UCSD-AML1 (cell line): Measurements from ENCODE around the gene C12orf76.
A peak's percentile ranks its signal among the peaks of the same experiment; 100 is the strongest.
"Not testable (repeated sequence)": the region's sequence is repeated elsewhere in the genome, so short reads cannot be mapped to it uniquely, and the experiment has no call there.

ENCODE experiments used
- DNase-seq: peaks from one replicate; lab custom pipeline; 2025; ENCODE audit not compliant: unreplicated experiment; lab: John Stamatoyannopoulos, UW

Gene C12orf76

DNA sequence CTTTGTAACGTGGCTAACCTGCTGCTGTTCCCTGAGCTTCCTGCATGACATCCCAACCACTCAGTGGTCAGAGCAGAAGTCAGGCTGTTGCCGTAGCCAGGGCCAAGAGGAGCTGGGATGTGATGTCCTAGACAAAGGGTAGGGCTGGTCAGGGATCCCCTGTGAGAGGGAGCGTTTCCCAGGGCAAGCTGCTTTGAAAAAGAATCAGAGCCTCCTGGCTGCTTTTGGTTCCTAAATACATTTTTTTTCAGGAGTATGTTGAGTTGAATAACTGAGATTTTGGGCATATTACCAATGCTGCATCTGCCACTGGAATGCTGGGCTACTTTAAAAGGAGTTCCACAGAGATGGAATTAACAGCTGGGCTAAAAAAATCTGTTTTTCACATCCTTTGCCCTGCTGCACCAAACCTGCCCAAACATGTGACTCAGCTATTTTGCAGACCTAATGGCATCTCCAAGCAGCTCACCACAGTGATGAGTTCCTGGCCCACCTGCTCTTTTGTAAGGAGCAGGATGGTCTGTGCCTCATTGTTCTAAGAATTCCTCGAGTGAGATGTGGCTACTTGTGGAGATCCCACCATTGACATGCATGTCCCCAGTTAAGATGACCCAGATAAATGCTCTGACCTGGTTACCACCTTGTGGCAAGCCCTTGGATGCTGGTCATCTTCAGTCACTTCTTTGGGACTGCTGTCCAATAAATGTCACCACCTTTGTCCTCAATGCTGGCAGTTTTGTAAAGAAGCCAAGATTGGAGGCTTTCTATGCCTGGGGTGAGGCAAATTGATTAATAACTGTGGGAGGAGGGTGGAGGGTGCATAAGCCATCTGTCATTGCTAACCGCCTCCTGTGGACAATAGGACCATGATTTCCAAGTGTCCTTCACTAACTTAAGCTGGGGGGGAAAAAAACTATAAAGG is 25.0 kb downstream of the C12orf76 start:
- DNase-seq = no peak

DNA sequence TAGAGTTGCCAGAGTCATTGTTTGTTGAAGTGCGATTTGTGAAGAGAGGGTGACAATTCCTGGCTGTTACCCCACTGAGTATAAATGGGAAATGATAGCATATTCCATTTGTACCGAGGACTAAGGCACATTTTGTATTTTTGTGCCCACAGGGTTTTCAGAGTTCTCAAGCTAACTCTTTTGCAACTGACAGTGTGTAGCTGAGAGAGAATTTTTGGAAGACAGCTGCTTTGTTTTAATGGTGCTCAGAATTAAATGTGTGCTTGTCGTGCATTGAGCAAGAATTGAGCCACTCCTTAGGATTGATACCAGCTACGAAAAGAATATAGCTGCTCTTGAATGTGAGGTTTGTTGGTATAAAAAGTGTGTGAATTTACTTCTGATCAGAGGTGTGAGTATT is 27.4 kb downstream of the C12orf76 start:
- no peak for DNase-seq

DNA sequence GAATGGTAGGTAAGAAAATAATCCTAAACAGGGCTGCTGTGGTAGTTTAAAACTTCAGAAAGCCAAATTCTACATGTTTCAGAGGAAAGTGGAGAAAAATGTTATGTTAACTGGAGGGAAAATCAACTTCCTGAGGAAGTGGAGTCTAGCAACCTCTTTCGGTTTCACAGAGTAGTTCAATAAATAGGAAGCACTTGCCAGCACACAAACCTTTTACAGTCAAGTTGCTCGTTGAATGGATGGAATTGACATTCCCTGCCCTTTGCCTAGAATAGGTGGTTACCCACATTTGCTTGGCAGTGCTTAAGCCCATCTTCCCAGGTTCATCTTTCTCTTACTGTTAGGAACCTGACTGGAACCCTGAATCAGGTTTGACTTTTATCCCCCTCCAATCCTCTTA is 33.2 kb downstream of the C12orf76 start:
- no peak for DNase-seq

DNA sequence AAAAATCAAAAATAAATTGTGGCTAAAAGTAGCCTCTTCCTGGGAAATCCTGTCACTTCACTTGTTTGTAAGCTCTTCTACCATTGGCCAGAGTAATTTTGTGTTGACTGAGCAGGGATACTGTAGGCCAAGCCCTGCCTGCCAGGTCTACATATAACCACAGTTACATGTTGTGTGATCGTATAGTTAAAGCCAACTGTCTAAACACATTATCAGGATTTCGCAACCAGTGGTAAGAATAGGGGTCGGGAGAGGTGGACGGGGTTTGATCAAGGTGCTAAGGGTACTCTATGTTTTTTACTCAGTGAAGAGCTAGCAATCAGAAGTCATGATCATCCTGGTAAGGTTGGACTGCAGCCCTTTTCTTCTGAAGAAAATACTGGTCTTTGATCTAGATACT is 35.7 kb downstream of the C12orf76 start:
- no peak for DNase-seq

DNA sequence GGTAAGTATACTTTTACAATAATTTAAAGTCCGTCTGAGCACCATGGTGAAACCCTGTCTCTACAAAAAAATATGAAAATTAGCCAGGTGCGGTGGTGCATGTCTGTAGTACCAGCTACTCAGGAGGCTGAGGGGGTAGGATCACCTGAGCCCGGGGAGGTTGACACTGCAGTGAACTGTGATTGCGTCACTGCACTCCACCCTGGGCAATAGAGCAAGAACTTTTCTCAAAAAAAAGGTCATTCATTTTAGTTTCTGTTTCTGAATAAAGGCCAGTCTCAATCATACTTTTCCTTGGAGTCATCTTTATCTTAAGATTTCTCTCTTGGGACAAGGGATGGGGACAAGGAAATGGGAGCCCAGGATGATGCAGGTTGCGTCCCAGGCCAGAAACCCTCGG is 36.2 kb downstream of the C12orf76 start:
- no peak for DNase-seq

DNA sequence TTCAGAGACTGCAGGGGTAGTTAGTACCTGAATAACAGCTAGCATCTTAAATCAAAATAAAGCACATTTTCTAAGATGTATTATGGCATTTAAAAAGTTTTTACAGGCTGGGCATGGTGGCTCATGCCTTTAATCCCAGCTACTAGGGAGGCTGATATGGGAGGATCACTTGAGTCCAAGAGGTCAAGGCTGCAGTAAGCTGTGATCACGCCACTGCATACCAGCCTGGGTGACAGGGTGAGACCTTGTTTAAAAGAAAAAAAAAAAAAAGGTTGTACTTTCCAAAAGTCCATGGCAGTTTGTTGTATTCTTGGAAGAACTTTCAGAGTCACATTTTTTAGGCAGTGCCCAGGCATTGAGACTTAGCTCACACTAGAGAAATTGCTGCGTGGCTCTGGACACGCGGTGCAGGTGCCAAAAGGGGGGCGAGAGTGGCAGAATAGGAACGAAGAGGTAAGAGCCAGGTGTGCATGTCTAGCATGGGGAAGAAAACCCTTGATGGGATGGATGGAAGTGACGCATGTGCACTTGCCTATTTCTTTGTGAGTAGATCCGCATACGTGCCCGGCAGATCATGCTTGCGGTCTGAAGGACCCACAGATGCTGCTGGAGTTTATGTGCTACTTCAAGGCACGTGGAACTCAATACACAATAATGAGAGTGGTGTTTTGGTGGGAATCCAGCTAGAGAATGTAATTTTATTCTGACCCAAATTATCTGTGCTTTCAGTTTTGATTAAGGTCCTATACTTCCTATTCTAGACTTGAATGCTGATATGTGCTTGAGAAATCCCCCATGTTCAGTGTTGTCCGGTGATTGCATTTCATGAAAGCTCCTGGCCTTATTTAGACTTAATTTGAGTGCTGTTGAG is 37.2 kb downstream of the C12orf76 start:
- DNase-seq = no peak

DNA sequence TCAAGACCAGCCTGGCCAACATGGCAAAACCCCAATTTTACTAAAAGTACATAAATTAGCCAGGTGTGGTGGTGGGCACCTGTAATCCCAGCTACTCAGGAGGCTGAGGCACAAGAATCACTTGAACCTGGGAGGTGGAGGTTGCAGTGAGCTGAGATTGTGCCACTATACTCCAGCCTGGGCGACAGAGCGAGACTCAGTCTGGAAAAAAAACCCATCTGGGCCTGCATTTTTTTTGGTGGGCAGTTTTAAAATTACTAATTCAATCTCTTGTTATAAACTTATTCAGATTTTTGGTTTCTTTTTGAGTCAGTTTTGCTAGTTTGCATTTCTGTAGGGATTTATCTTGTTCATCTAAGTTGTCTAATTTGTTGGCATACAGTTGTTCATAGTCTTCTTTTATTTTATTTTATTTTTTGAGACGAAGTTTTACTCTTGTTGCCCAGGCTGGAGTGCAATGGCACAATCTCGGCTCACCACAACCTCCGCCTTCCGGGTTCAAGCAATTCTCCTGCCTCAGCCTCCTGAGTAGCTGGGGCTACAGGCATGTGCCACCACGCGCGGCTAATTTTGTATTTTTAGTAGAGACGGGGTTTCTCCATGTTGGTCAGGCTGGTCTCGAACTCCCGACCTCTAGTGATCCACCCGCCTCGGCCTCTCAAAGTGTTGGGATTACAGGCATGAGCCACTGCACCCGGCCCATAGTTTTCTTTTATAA is 39.5 kb downstream of the C12orf76 start:
- not testable (repeated sequence) for DNase-seq

DNA sequence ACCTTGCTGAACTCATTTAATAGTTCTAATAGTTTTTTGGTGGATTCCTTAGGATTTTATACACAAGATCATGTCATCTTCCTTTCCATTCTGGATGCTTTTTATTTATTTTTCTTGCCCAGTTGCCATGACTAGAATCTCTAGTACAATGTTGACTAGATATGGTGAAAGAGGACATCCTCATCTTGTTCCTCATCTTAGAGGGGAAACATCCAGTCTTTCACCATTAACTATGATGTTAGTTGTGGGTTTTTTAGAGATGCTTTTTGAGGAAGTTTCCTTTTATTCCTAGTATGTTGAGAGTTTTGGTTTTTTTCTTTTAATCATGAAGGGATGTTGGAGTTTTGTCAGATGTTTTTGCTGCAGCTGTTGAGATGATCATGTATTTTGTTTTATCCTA is 40.4 kb downstream of the C12orf76 start:
- no peak for DNase-seq

DNA sequence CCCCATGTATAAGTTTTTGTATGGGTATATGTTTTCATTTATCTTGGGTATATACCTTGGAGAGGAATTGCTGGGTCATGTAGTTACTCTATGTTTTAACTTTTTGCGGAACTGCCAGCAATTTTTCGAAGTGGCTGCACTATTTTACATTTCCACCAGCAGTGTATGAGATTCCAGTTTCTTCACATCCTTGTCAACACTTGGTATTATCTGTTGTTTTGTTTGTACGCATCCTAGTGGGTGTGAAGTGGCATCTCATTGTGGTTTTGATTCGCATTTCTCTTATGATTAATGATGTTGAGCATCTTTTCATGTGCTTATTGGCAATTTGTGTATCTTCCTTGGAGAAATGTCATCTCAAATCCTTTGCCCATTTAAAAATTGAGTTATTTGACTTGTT is 42.2 kb downstream of the C12orf76 start:
- no peak for DNase-seq

DNA sequence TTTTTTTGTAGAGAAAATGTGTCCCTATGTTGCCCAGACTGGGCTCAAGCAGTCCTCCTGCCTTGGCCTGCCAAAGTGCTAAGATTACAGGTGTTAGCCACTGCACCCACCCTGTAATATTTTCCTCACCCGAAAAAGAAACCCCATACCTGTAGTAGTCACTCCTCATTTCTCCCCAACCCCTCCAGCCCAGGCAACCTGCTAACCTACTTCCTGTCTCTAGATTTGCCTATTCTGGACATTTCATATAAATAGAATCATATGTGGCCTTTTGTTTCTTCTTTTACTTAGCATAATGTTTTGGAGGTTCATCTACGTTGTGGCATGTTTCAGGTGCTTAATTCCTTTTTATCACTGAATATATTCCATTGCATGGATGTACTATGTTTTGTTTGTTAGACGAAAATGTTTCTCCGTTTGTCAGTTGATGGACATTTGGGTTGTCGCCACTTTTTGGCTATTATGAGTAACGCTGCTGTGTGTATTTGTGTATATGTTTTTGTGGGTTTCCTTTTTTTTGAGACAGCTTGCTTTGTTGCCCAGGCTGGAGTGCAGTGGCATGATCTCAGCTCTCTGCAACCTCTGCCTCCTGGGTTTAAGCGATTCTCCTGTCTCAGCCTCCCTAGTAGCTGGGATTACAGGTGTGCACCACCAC is 42.9 kb downstream of the C12orf76 start:
- no peak for DNase-seq

DNA sequence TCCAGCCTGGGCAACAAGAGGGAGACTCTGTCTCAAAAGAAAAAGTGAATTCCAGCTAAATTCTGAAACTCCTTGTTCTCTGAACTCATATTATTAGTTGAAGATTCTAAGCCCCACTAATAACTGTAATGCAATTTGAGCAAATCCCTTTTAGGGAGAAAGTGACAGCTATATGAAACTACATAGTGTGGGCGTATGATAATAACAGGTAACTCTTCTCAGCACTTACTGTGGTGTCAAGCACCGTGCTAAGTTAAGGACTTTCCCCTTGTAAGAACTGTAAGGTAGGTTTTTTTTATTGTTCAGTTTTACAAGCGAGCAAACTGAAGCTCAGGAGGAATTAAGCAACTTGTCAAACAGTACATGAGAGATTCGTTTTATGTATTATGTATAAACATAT is 43.7 kb downstream of the C12orf76 start:
- no peak for DNase-seq

DNA sequence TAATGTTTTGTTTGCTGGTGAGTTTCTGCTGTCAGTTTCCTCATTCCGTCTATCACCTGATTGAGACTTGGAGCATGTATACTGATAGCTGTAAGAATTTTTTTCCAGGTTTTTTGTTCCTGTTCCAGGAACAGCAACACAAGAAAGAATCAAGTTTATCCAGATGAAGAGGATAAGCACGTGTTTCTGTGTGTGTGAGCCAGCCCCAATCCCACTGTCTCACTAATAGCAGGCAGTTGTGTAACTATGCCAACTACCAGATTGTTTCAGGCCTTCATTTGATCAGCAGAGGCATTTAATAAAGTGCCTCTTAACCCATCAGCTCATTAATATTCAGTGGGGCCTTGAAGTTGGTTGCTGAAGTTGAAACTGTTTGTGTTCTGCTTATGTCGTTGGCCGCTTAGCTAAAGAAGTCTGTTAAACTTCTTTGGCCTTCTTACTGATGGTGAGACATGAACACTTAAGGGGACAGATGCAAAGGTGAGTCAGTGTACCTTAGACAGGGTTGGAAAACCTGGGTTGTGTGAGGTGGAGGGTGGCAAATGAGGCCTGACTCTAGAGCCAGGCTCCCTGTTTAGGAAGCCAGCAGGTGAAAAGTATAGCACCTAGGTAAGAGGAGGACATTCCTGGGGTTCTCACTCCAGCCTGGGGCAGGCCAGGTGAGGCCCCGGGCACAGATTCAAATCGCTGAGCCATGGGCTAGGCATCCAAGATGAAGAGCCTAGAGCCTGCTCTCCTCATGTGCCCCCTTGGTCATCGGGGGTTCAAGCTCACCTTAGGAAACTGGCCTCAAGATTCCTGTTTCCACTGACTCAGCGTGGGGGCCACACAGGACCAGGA is 45.4 kb downstream of the C12orf76 start:
- no peak for DNase-seq

DNA sequence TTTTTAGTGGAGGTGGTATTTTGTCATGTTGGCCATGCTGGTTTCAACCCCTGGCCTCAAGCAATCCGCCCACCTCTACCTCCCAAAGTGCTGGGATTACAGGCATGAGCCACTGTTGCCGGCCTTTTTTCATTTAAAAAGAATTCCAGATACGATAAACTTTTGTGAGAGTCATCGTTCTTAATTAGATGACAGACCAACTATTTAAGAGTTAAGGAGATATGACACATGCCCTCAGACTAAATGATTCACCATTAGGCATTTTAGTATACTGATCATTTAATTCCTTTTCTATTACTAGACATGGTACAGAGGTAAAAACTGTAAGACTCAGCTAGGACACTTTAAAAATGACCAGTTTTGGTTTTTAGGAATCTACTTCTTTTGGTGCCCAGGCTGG is 46.7 kb downstream of the C12orf76 start:
- no peak for DNase-seq

DNA sequence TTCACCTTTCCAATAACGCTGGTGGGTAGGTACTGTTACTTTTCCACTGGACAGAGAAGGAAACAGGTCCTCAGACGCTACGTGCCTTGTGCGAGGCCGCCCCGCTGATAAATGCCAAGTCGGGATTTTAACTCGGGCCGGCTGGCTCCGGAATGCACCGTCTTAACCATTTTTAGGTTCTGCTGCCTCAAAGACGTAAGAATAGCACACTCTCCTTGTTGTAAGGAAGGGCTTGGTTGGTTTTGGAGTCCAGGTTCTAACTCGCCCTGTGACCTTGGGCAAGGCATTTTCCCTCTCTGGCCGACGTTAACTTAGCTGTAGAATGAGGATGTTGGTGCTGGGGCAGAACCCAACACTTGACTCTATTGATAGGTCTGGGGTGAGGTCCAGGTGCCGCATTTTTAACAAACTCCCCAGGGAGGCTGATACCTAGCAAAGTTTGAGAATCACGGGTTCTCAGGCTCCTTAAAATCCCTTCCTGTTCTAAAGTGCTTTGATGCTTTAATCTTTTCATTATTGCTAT is 48.3 kb downstream of the C12orf76 start:
- DNase-seq = peak; percentile 19

DNA sequence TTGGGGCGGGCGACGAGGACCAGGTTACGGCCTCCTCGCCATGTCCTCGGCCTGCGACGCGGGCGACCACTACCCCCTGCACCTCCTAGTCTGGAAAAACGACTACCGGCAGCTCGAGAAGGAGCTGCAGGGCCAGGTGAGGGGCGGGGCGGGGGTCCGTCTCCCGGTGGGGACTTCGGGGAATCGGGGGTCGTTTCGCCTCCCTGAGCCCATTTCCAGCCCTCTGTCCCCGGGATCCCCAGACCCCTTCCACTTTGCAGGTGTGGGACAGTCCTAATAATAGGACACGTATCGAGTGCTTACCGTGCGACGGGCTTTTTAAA is 48.7 kb downstream of the C12orf76 start:
- no peak for DNase-seq

DNA sequence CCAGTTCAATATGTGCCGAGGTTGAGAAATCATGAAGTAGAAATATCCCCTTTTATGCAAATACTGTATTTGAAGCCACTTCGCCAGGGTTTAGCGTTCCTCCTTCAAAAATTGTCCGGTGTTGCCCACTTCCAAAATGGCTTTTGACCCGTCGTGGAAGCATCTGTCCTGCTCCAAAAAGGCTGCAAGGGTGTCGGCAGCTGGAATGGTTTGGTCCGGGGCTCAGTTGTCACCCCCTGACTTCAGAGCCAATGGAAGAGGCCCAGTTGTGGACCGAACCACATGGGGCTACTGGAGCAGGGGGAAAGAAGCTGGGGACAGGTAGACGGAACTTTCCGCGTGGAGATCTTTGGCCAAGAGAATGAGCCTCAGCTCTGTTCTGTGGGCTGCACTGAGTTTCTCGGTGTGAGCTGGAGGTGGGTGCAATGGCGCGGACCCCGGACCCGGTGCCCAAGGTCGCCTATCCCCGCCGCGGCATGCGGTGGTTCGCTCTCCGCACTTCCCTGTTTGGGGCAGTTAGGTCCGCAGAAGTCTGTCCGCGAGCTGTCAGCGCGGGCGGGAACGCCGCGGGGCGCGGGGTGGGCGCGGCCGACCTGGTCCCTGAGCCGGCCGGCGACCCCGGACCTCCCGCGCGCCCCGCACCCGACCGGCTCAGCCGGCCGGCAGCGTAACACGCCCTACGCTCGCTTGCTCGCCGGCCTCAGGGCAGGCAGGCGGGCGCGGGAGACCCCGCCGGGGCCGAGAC is 49.2 kb downstream of the C12orf76 start, which contains the start of gene ANKRD13A:
TSS of gene ANKRD13A (plus strand) at position 527 of the 745 bp plus-strand sequence. CDS start 259 bp downstream, outside the sequence.
- peak; percentile 89 for DNase-seq

DNA sequence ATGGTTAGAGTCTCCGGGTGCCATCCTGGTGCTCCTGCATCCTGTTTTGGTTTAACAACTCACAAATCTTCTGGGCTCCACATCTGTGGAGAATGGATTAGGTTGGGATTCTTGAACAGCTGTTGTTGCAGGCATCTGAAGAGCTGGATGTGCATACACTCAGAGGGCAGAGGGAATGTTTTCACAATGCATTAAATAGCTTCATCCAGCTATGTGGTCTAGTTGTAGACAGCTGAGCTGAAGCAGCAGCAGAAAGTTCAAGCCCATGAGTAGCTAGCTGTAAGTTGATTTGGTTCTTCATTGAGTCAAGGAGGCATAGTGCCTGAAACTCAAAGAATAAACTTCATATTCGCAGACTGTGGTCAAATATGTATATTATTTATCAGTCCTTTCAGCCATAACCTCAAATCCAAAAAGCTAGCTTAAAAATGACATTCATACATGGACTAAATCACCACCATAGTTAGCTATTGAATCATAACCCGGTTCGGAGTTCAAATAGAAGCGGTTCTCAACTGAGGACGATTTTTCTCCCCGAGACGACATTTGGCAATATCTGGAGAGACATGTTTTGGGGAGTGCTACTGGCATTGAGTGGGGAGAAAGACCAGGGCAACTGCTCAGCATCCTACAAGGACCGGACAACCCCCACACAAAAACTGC is 50.0 kb downstream of the C12orf76 start:
- no peak for DNase-seq

DNA sequence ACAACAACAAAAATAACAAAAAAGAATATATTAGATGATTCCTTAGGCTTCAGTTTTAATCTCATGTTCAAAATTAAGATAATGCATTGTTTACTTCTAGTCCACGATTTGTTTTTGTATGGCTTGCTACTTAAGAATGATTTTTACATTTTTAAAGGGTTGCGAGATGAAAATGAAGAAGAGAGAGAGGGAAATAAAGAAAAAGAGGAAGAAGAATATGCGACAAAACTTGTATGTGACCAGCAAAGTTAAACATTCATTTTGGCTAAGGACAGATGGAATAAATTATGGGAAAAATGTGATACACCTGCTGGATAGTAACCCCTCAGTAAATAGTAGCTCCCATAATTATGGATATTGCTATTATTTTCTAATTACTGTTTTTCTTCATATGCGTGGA is 50.9 kb downstream of the C12orf76 start:
- DNase-seq = no peak

DNA sequence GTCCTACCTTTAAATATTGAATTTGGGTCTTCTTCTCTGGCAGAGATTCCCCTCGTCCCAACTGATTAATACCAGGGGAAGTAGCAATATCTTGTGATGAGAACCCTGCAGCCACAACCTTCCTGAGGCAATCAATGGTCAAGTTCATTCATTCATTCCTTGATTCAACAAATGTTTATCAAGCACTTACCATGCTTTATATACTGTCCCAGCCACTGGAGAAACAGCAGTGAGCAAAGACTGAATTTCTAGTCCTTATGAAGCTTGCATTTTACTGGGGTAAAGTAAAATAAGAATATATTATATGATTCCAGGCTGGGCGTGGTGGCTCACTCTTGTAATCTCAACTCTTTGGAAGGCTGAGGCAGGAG is 51.9 kb downstream of the C12orf76 start:
- DNase-seq = no peak
